Keratinocyte (primary cell): ENCODE results near the gene CGB2.

Source experiments
- CTCF ChIP-seq, 3 experiments: IDR thresholded peaks in 1 of 3; conservative IDR thresholded peaks in 1 of 3; optimal IDR thresholded peaks in 1 of 3; 2 replicates in 2 of 3; 3 replicates in 1 of 3; pipeline versions ENCODE3 to v1.5.1; 2011; ENCODE audit warnings: low read length in 3 of 3, mild to moderate bottlenecking in 3 of 3, moderate library complexity in 2 of 3, control low read depth in 1 of 3, inconsistent platforms in 1 of 3; ENCODE audit not compliant: insufficient read depth in 2 of 3; ENCODE audit errors: extremely low read depth in 1 of 3
- EZH2 ChIP-seq: IDR thresholded peaks from one replicate; pipeline ENCODE4 v1.6.1; 2012; ENCODE audit warnings: inconsistent platforms, mild to moderate bottlenecking, low read length, moderate library complexity

- no peak for TF ChIP-seq CTCF (optimal IDR thresholded peaks at IDR 0.05 in 1 of 3, IDR thresholded peaks at IDR 0.05 in 1 of 3, conservative IDR thresholded peaks at IDR 0.05 in 1 of 3; ENCODE audit: extremely low read depth in 1 of 3, insufficient read depth in 2 of 3, low read length in 3 of 3)
- peak; percentile 77 for TF ChIP-seq EZH2
These were observed 40.3 kb downstream of the CGB2 start for GRCh38 chr19:49071860-49072547.
